B cell (primary cell): ENCODE data around the gene ATL1. TPM values are rescaled to one million over a fixed set of nuclear protein-coding genes. Genes with fewer than 3 reads are reported as not detected.

ENCODE experiments used
- ATAC-seq: fragments of 200-7000 bp; cut with Tn5 transposase; one replicate; pipeline ENCODE4 v1.10.0; 2021; ENCODE audit warnings: low read depth, mild to moderate bottlenecking, moderate number of reproducible peaks, moderate library complexity
- CTCF ChIA-PET: fragments of 350-600 bp; sonication (Branson Sonifier 250); formaldehyde crosslinking; loops from one replicate; lab custom pipeline; 2021; ENCODE audit warnings: antibody characterized with exemption, inconsistent platforms; lab: Charles Lee
- POLR2A ChIA-PET: fragments of 350-600 bp; sonication (Branson Sonifier 250); formaldehyde crosslinking; loops from one replicate; lab custom pipeline; 2021; ENCODE audit warnings: antibody characterized with exemption; lab: Charles Lee
- DNase-seq: peaks from one replicate; pipeline ENCODE4 v3.0.0; 2013
- H2AFZ ChIP-seq: 2 replicates; pipeline ENCODE4 v1.6.1; 2012; ENCODE audit warnings: mild to moderate bottlenecking, low read depth, low read length; ENCODE audit not compliant: insufficient read depth, poor library complexity, severe bottlenecking
- H3K27ac ChIP-seq, 2 donors: 1 replicate in 1 of 2; 2 replicates in 1 of 2; pipeline ENCODE4 v1.5.1; 2012 to 2013; ENCODE audit warnings: low read length in 2 of 2, mild to moderate bottlenecking in 2 of 2, moderate library complexity in 1 of 2
- H3K27me3 ChIP-seq, 4 experiments: fragments of 200-600 bp in 1 of 4; sonication (generic) in 1 of 4; replicated peaks in 1 of 4; 1 replicate in 2 of 4; 2 replicates in 2 of 4; pipeline versions ENCODE4 v1.6.1 to v1.7.0; 2013 to 2016; ENCODE audit warnings: low read length in 3 of 4, mild to moderate bottlenecking in 2 of 4, mixed read lengths in 1 of 4, moderate library complexity in 1 of 4; ENCODE audit not compliant: insufficient read depth in 4 of 4, control insufficient read depth in 3 of 4; ENCODE audit errors: control extremely low read depth in 1 of 4
- H3K36me3 ChIP-seq, 2 experiments: replicated peaks in 1 of 2; 1 replicate in 1 of 2; 2 replicates in 1 of 2; pipeline versions ENCODE4 v1.6.1 to v1.7.1; 2013; ENCODE audit warnings: low read length in 1 of 2; ENCODE audit not compliant: insufficient read depth in 2 of 2, control insufficient read depth in 1 of 2; ENCODE audit errors: control extremely low read depth in 1 of 2, extremely low read depth in 1 of 2
- H3K4me1 ChIP-seq, 2 donors: fragments of 200-600 bp in 1 of 2; sonication (generic) in 1 of 2; 1 replicate in 1 of 2; 2 replicates in 1 of 2; pipeline versions ENCODE4 v1.5.1 to v1.6.1; 2013 to 2017; ENCODE audit warnings: low read length in 2 of 2; ENCODE audit not compliant: control insufficient read depth in 2 of 2, insufficient read depth in 2 of 2
- H3K4me2 ChIP-seq: replicated peaks from 2 replicates; pipeline ENCODE3; 2012; ENCODE audit warnings: mild to moderate bottlenecking, low read depth, low read length; ENCODE audit not compliant: poor library complexity, severe bottlenecking
- H3K4me3 ChIP-seq, 5 experiments: fragments of 200-600 bp in 1 of 5; sonication (generic) in 1 of 5; 1 replicate in 3 of 5; 2 replicates in 2 of 5; pipeline versions ENCODE4 v1.5.1 to v1.7.0; 2011 to 2016; ENCODE audit warnings: low read length in 4 of 5, mild to moderate bottlenecking in 4 of 5, low read depth in 2 of 5, control low read depth in 1 of 5, moderate library complexity in 1 of 5; ENCODE audit not compliant: insufficient read depth in 1 of 5; ENCODE audit errors: control extremely low read depth in 1 of 5, extremely low read depth in 1 of 5
- H3K79me2 ChIP-seq: fragments of 200-600 bp; sonication (generic); one replicate; pipeline ENCODE4 v1.6.0; 2016; ENCODE audit warnings: low read length; ENCODE audit not compliant: control insufficient read depth, insufficient read depth
- H3K9ac ChIP-seq: fragments of 200-600 bp; sonication (generic); 2 replicates; pipeline ENCODE4 v1.6.1; 2017; ENCODE audit warnings: mild to moderate bottlenecking, low read length, moderate library complexity
- H3K9me3 ChIP-seq, 3 donors: one replicate each; pipeline versions ENCODE4 v1.6.1 to v1.7.1; 2013; ENCODE audit warnings: low read length in 2 of 3; ENCODE audit not compliant: control insufficient read depth in 2 of 3, insufficient read depth in 1 of 3; ENCODE audit errors: control extremely low read depth in 1 of 3
- H4K20me1 ChIP-seq: 2 replicates; pipeline ENCODE4 v1.6.0; 2012; ENCODE audit warnings: mild to moderate bottlenecking, low read length; ENCODE audit not compliant: insufficient read depth, control insufficient read depth, poor library complexity, severe bottlenecking
- H3K27ac Mint-ChIP-seq: one replicate; pipeline ENCODE4 v1.8.0; 2021; ENCODE audit warnings: mixed read lengths
- H3K27me3 Mint-ChIP-seq: one replicate; pipeline ENCODE4 v1.8.0; 2021; ENCODE audit warnings: mixed read lengths
- H3K4me1 Mint-ChIP-seq: one replicate; pipeline ENCODE4 v1.8.0; 2021; ENCODE audit warnings: mixed read lengths
- H3K4me3 Mint-ChIP-seq: one replicate; pipeline ENCODE4 v1.8.0; 2021; ENCODE audit warnings: mixed read lengths
- H3K9me3 Mint-ChIP-seq: one replicate; pipeline ENCODE4 v1.8.0; 2022; ENCODE audit warnings: mixed read lengths; ENCODE audit not compliant: insufficient read depth
- CTCF ChIP-seq: fragments of 200-600 bp; IDR thresholded peaks from one replicate; pipeline ENCODE4 v1.8.0; 2022; ENCODE audit warnings: antibody characterized with exemption, mild to moderate bottlenecking
- EZH2 ChIP-seq: IDR thresholded peaks from 2 replicates; pipeline ENCODE4 v1.6.1; 2012; ENCODE audit warnings: borderline replicate concordance, low read depth, mild to moderate bottlenecking, moderate library complexity, low read length; ENCODE audit not compliant: insufficient read depth, poor library complexity, severe bottlenecking
- WGBS: methylation state at CpG from one replicate; pipeline ENCODE4 v1.1.5; 2013; ENCODE audit warnings: missing lambda C conversion rate; ENCODE audit not compliant: insufficient coverage; 5-methylcytosine and 5-hydroxymethylcytosine counted together
- intact Hi-C: fragments of 100-400 bp; cut with micrococcal nuclease; formaldehyde crosslinking; loops from one replicate; pipeline ENCODE4 v1.10.0; 2022
- polyA plus RNA-seq: library from polyadenylated mRNA; depleted of rRNA; stranded (reverse); fragments of >200 nt; gene quantifications from 2 replicates; pipeline ENCODE4 v1.2.3, GENCODE V29; 2012
- total RNA-seq, 2 donors: library from RNA; stranded (reverse); fragments of 120-200 nt in 1 of 2; gene quantifications; 1 replicate in 1 of 2; 2 replicates in 1 of 2; pipeline versions ENCODE4 v1.2.3 to v1.2.4, GENCODE V29; 2013 to 2022

Gene ATL1
- total and polyA plus RNA-seq, 2 donors (not counting 1 experiment from before 2014, with no cell fraction given): 2.9 TPM

DNA sequence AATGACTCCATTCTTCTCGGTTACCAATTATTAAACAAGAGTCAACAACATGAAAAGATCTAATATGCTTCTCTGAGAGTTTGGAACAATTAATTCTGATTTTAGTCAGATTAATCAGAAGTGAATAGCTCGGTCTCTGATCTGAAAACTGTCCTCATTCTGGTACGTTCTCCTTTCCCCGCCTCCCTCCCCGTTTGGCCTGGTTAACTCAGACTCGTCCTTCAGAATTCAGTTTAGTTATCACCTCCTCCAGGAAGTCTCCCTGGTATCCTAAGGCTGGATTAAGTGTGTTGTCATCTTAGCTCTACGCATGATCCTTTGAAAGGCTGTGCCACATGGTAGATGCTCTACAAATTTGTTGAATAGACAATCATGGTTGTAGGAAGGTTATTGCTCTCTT lies 49.8 kb upstream of the ATL1 start:
- Histone ChIP-seq H3K4me3 (no peak overlapping the region), H3K4me2 (no peak overlapping the region), H3K9me3 (peaks cover 0 to 1% (median 0%) of the 10 kb centered on the region in 3 donors), H3K36me3 (peaks cover 0 to 4% of the 10 kb centered on the region in 2 experiments), H2AFZ (no peak overlapping the region), H3K4me1 (no peaks in the 10 kb centered on the region), H3K27ac (no peak overlapping the region), H3K27me3 (no peaks in the 10 kb centered on the region), H4K20me1 (peaks cover 24% of the 10 kb centered on the region), H3K9ac (no peak overlapping the region), H3K79me2 (peaks cover 56% of the 10 kb centered on the region)
- Mint-ChIP-seq H3K9me3 (no peaks in the 10 kb centered on the region), H3K27me3 (no peaks in the 10 kb centered on the region), H3K27ac (no peak overlapping the region), H3K4me1 (peaks cover 14% of the 10 kb centered on the region), H3K4me3 (no peak overlapping the region)
- DNase-seq (no peak), ATAC-seq (no peak)
- TF ChIP-seq EZH2 (no peak), CTCF (no peak)
- intact Hi-C loops: no loop called here
- WGBS: 100% methylated on average over 1 of the region's 7 CpGs
- ChIA-PET CTCF (no interaction called here), POLR2A (no interaction called here)

GRCh38 chr14:50512463-50512862 lies 47.5 kb upstream of the ATL1 start:
- Histone ChIP-seq H4K20me1 (peaks cover 39% of the 10 kb centered on the region), H3K4me3 (no peak overlapping the region), H3K9ac (no peak overlapping the region), H3K27ac (no peak overlapping the region), H3K4me2 (no peak overlapping the region), H2AFZ (no peak overlapping the region), H3K9me3 (peaks cover 0 to 1% (median 0%) of the 10 kb centered on the region in 3 donors), H3K36me3 (peaks cover 2 to 5% of the 10 kb centered on the region in 2 experiments), H3K27me3 (no peaks in the 10 kb centered on the region), H3K79me2 (peaks cover 77% of the 10 kb centered on the region), H3K4me1 (no peaks in the 10 kb centered on the region)
- POLR2A ChIA-PET: no interaction called here
- TF ChIP-seq EZH2: no peak
- no peak for TF ChIP-seq CTCF
- no CpG with 5 or more reads among the region's 4 CpGs for WGBS
- intact Hi-C loops: no loop called here
- DNase-seq: no peak
- Mint-ChIP-seq H3K4me3 (no peak overlapping the region), H3K27me3 (no peaks in the 10 kb centered on the region), H3K9me3 (no peaks in the 10 kb centered on the region), H3K27ac (no peak overlapping the region), H3K4me1 (peaks cover 11% of the 10 kb centered on the region)
- ATAC-seq: no peak
- CTCF ChIA-PET: no interaction called here
